ENCODE data around the gene DUS1L. TPM values are rescaled to one million over a fixed set of nuclear protein-coding genes. Genes with fewer than 3 reads are reported as not detected.

DUS1L gene
- total RNA-seq, 5 donors from 2014 or later (not counting 1 experiment from before 2014, with no cell fraction given): 137 to 186 (median 177) TPM

- no peak for DNase-seq
- Mint-ChIP-seq H3K36me3 (peaks cover 7% of the 10 kb centered on the region), H3K27ac (no peak overlapping the region), H3K9me3 (no peaks in the 10 kb centered on the region), H3K4me3 (no peak overlapping the region), H3K27me3 (no peaks in the 10 kb centered on the region), H3K4me1 (peaks cover 0 to 8% (median 8%) of the 10 kb centered on the region in 3 donors)
- H3K9me3 ChIP-seq: no peaks in the 10 kb centered on the region
- peaks cover 16 to 69% of the 10 kb centered on the region in 2 donors for H3K36me3 ChIP-seq (ENCODE audit: control insufficient read depth in 2 of 2, extremely low read depth in 1 of 2, insufficient read depth in 1 of 2, low read length in 1 of 2)
- H3K4me1 ChIP-seq (ENCODE audit: control insufficient read depth in 1 of 2, extremely low read depth in 1 of 2, insufficient read depth in 2 of 2, low read length in 2 of 2): peaks cover 7 to 26% of the 10 kb centered on the region in 2 experiments
- POLR2A ChIA-PET: no interaction called here
- CTCF ChIA-PET: no interaction called here
- 91% methylated on average over 14 of the region's 14 CpGs for WGBS (ENCODE audit: insufficient coverage)
- ATAC-seq (replicated peaks in 1 of 4): no peak
- no peak overlapping the region for H3K4me3 ChIP-seq (ENCODE audit: control insufficient read depth in 1 of 2, extremely low read depth in 1 of 2, low read length in 1 of 2)
- H3K27me3 ChIP-seq (replicated peaks in 1 of 2; ENCODE audit: control insufficient read depth in 2 of 2, extremely low read depth in 1 of 2, insufficient read depth in 2 of 2, low read length in 1 of 2): no peaks in the 10 kb centered on the region
- H3K27ac ChIP-seq (ENCODE audit: low read length): no peak overlapping the region
Measured at GRCh38 chr17:82060614-82061013, 5.0 kb downstream of the DUS1L start.

- H3K4me3 Mint-ChIP-seq: no peak overlapping the region
Measured at GRCh38 chr17:82060001-82060380, 5.6 kb downstream of the DUS1L start.

DNA sequence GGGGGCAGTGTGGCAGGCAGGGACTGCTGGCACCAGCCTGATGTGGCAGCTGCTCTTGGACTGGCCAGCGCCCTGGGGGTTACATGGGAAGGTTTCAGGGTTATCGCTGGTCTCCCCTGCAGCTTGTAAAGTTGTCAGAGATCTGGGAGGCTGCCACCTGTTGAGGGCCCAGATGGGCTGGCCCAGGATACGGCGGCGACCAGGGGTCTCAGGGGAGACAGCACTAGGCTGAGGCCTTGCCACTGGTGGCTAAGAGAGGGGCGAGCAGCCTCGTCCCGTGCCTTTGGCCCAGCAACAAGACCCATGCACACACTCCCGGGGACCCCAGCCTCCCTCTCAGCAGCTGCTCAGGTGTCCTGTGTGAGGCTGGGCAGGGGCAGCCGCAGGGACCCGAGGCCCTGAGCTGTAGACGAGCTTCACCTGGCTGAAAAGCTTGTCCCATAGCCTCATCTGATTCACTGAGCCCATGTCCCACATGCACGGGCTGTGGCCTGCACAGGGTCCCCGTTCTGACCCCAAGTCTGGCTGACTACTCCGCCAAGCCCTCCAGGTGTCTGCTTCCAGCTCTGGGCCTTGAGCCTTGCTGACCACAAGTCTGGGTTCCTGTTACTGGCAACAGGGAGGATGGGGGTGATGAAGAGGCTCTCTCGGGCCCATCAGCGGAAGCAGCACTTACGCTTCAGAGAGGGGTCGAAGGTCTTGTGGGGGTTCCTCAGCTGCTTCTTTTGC lies 6.2 kb downstream of the DUS1L start:
- no peak overlapping the region for H3K27ac ChIP-seq (ENCODE audit: low read length)

More at GRCh38 chr17:82060001-82060380, 5.6 kb downstream of the DUS1L start:
- Histone ChIP-seq H3K27me3 (replicated peaks in 1 of 2; ENCODE audit: control insufficient read depth in 2 of 2, extremely low read depth in 1 of 2, insufficient read depth in 2 of 2, low read length in 1 of 2) (no peaks in the 10 kb centered on the region), H3K9me3 (no peaks in the 10 kb centered on the region), H3K27ac (ENCODE audit: low read length) (no peak overlapping the region), H3K4me3 (ENCODE audit: control insufficient read depth in 1 of 2, extremely low read depth in 1 of 2, low read length in 1 of 2) (no peak overlapping the region), H3K36me3 (ENCODE audit: control insufficient read depth in 2 of 2, extremely low read depth in 1 of 2, insufficient read depth in 1 of 2, low read length in 1 of 2) (peaks cover 19 to 72% of the 10 kb centered on the region in 2 donors), H3K4me1 (ENCODE audit: control insufficient read depth in 1 of 2, extremely low read depth in 1 of 2, insufficient read depth in 2 of 2, low read length in 2 of 2) (peaks cover 6 to 26% of the 10 kb centered on the region in 2 experiments)
- DNase-seq: no peak
- Mint-ChIP-seq H3K27me3 (no peaks in the 10 kb centered on the region), H3K4me1 (peaks cover 0 to 8% (median 8%) of the 10 kb centered on the region in 3 donors), H3K36me3 (peaks cover 7% of the 10 kb centered on the region), H3K9me3 (no peaks in the 10 kb centered on the region), H3K27ac (no peak overlapping the region)
- WGBS (ENCODE audit: insufficient coverage): 92% methylated on average over 13 of the region's 16 CpGs
- CTCF ChIA-PET: no interaction called here
- ATAC-seq (replicated peaks in 1 of 4): no peak
- POLR2A ChIA-PET: no interaction called here

DNA sequence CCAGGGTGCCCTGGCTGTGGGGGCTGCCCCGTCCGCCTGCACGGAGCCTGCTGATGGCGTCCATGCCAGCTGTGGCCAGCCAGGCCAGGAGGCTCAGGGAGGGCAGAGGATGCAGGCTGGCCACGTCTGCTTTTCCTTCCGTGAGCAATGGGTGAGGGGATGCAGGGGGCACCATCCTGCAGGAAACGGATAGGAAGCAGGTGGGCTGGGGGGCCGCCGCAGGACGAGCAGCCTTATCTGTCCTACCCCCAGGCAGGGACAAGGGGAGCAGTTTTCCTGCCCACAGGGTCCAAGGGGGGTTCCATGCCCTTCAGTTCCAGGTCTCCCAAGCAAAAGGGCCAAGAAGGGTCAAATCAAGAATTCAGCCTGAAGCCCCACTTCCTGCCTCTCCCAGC lies 6.8 kb downstream of the DUS1L start:
- H3K27me3 Mint-ChIP-seq: no peaks in the 10 kb centered on the region
- Histone ChIP-seq H3K27ac (ENCODE audit: low read length) (no peak overlapping the region), H3K27me3 (replicated peaks in 1 of 2; ENCODE audit: control insufficient read depth in 2 of 2, extremely low read depth in 1 of 2, insufficient read depth in 2 of 2, low read length in 1 of 2) (no peaks in the 10 kb centered on the region), H3K4me1 (ENCODE audit: control insufficient read depth in 1 of 2, extremely low read depth in 1 of 2, insufficient read depth in 2 of 2, low read length in 2 of 2) (peaks cover 0 to 19% of the 10 kb centered on the region in 2 experiments), H3K36me3 (ENCODE audit: control insufficient read depth in 2 of 2, extremely low read depth in 1 of 2, insufficient read depth in 1 of 2, low read length in 1 of 2) (peaks cover 19 to 83% of the 10 kb centered on the region in 2 donors), H3K4me3 (ENCODE audit: control insufficient read depth in 1 of 2, extremely low read depth in 1 of 2, low read length in 1 of 2) (no peak overlapping the region), H3K9me3 (no peaks in the 10 kb centered on the region)
- ChIA-PET CTCF (interaction anchor here in 1 of 2 donors (0.5 kb wide), 1 partner anchor 20 kb away, joined by 3 read pairs; no protein-coding TSS in a partner anchor), POLR2A (no interaction called here)
- peaks cover 7% of the 10 kb centered on the region for H3K36me3 Mint-ChIP-seq
- DNase-seq: no peak
- H3K27ac Mint-ChIP-seq: no peak overlapping the region
- ATAC-seq (replicated peaks in 1 of 4): no peak
- peaks cover 0 to 3% (median 0%) of the 10 kb centered on the region in 3 donors for H3K4me1 Mint-ChIP-seq
- WGBS (ENCODE audit: insufficient coverage): 86% methylated on average over 9 of the region's 10 CpGs
- H3K4me3 Mint-ChIP-seq: no peak overlapping the region
- no peaks in the 10 kb centered on the region for H3K9me3 Mint-ChIP-seq

More for the DNA sequence above, 6.2 kb downstream of the DUS1L start:
- H3K4me3 Mint-ChIP-seq: no peak overlapping the region
- H3K27me3 Mint-ChIP-seq: no peaks in the 10 kb centered on the region
- WGBS (ENCODE audit: insufficient coverage): 94% methylated on average over 19 of the region's 19 CpGs
- Histone ChIP-seq H3K4me1 (ENCODE audit: control insufficient read depth in 1 of 2, extremely low read depth in 1 of 2, insufficient read depth in 2 of 2, low read length in 2 of 2) (peaks cover 2 to 22% of the 10 kb centered on the region in 2 experiments), H3K9me3 (no peaks in the 10 kb centered on the region), H3K27me3 (replicated peaks in 1 of 2; ENCODE audit: control insufficient read depth in 2 of 2, extremely low read depth in 1 of 2, insufficient read depth in 2 of 2, low read length in 1 of 2) (no peaks in the 10 kb centered on the region), H3K36me3 (ENCODE audit: control insufficient read depth in 2 of 2, extremely low read depth in 1 of 2, insufficient read depth in 1 of 2, low read length in 1 of 2) (peaks cover 19 to 78% of the 10 kb centered on the region in 2 donors), H3K4me3 (ENCODE audit: control insufficient read depth in 1 of 2, extremely low read depth in 1 of 2, low read length in 1 of 2) (no peak overlapping the region)
- H3K27ac Mint-ChIP-seq: no peak overlapping the region
- DNase-seq: no peak
- peaks cover 0 to 8% (median 5%) of the 10 kb centered on the region in 3 donors for H3K4me1 Mint-ChIP-seq
- no peak for ATAC-seq (replicated peaks in 1 of 4)
- H3K9me3 Mint-ChIP-seq: no peaks in the 10 kb centered on the region
- peaks cover 7% of the 10 kb centered on the region for H3K36me3 Mint-ChIP-seq
- CTCF ChIA-PET: interaction anchor here in 1 of 2 donors (0.5 kb wide), 1 partner anchor 19 kb away, joined by 3 read pairs; no protein-coding TSS in a partner anchor
- POLR2A ChIA-PET: no interaction called here

GRCh38 chr17:82058230-82058854 lies 7.3 kb downstream of the DUS1L start:
- Histone ChIP-seq H3K36me3 (ENCODE audit: control insufficient read depth in 2 of 2, extremely low read depth in 1 of 2, insufficient read depth in 1 of 2, low read length in 1 of 2) (peaks cover 16 to 82% of the 10 kb centered on the region in 2 donors), H3K4me3 (ENCODE audit: control insufficient read depth in 1 of 2, extremely low read depth in 1 of 2, low read length in 1 of 2) (no peak overlapping the region), H3K27me3 (replicated peaks in 1 of 2; ENCODE audit: control insufficient read depth in 2 of 2, extremely low read depth in 1 of 2, insufficient read depth in 2 of 2, low read length in 1 of 2) (no peaks in the 10 kb centered on the region), H3K9me3 (no peaks in the 10 kb centered on the region), H3K27ac (ENCODE audit: low read length) (no peak overlapping the region), H3K4me1 (ENCODE audit: control insufficient read depth in 1 of 2, extremely low read depth in 1 of 2, insufficient read depth in 2 of 2, low read length in 2 of 2) (peaks cover 0 to 19% of the 10 kb centered on the region in 2 experiments)
- Mint-ChIP-seq H3K27me3 (no peaks in the 10 kb centered on the region), H3K9me3 (no peaks in the 10 kb centered on the region), H3K36me3 (peaks cover 7% of the 10 kb centered on the region), H3K27ac (no peak overlapping the region), H3K4me1 (peaks cover 0 to 7% (median 2%) of the 10 kb centered on the region in 3 donors), H3K4me3 (no peak overlapping the region)
- ATAC-seq (replicated peaks in 1 of 4) (no peak), DNase-seq (no peak)
- WGBS (ENCODE audit: insufficient coverage): 86% methylated on average over 17 of the region's 17 CpGs
- POLR2A ChIA-PET: no interaction called here
- CTCF ChIA-PET: no interaction called here

GRCh38 chr17:82056729-82057621 lies 8.6 kb downstream of the DUS1L start:
- Histone ChIP-seq H3K9me3 (no peaks in the 10 kb centered on the region), H3K4me3 (ENCODE audit: control insufficient read depth in 1 of 2, extremely low read depth in 1 of 2, low read length in 1 of 2) (no peak overlapping the region), H3K27ac (ENCODE audit: low read length) (no peak overlapping the region), H3K27me3 (replicated peaks in 1 of 2; ENCODE audit: control insufficient read depth in 2 of 2, extremely low read depth in 1 of 2, insufficient read depth in 2 of 2, low read length in 1 of 2) (no peaks in the 10 kb centered on the region), H3K4me1 (ENCODE audit: control insufficient read depth in 1 of 2, extremely low read depth in 1 of 2, insufficient read depth in 2 of 2, low read length in 2 of 2) (peaks cover 9 to 26% of the 10 kb centered on the region in 2 experiments), H3K36me3 (ENCODE audit: control insufficient read depth in 2 of 2, extremely low read depth in 1 of 2, insufficient read depth in 1 of 2, low read length in 1 of 2) (peaks cover 14 to 71% of the 10 kb centered on the region in 2 donors)
- ChIA-PET POLR2A (no interaction called here), CTCF (no interaction called here)
- Mint-ChIP-seq H3K27me3 (no peaks in the 10 kb centered on the region), H3K9me3 (no peaks in the 10 kb centered on the region), H3K27ac (no peak overlapping the region), H3K4me1 (peaks cover 0 to 15% (median 8%) of the 10 kb centered on the region in 3 donors), H3K4me3 (no peak overlapping the region), H3K36me3 (peaks cover 7% of the 10 kb centered on the region)
- ATAC-seq (replicated peaks in 1 of 4) (no peak), DNase-seq (no peak)
- WGBS (ENCODE audit: insufficient coverage): 94% methylated on average over 23 of the region's 29 CpGs
